GM19397 (cell line): Measurements from ENCODE around the gene FAM187B.

ENCODE experiments used
- ATAC-seq: cut with Tn5 transposase; IDR thresholded peaks from one replicate; pipeline ENCODE4 v1.9.1; 2021; ENCODE audit warnings: mild to moderate bottlenecking, moderate library complexity; ENCODE audit not compliant: unreplicated experiment

Gene FAM187B

GRCh38 chr19:35179830-35180229 lies 48.7 kb downstream of the FAM187B start:
- no peak for ATAC-seq

- ATAC-seq, result no peak
These were observed 49.8 kb downstream of the FAM187B start for GRCh38 chr19:35178701-35179100.

DNA sequence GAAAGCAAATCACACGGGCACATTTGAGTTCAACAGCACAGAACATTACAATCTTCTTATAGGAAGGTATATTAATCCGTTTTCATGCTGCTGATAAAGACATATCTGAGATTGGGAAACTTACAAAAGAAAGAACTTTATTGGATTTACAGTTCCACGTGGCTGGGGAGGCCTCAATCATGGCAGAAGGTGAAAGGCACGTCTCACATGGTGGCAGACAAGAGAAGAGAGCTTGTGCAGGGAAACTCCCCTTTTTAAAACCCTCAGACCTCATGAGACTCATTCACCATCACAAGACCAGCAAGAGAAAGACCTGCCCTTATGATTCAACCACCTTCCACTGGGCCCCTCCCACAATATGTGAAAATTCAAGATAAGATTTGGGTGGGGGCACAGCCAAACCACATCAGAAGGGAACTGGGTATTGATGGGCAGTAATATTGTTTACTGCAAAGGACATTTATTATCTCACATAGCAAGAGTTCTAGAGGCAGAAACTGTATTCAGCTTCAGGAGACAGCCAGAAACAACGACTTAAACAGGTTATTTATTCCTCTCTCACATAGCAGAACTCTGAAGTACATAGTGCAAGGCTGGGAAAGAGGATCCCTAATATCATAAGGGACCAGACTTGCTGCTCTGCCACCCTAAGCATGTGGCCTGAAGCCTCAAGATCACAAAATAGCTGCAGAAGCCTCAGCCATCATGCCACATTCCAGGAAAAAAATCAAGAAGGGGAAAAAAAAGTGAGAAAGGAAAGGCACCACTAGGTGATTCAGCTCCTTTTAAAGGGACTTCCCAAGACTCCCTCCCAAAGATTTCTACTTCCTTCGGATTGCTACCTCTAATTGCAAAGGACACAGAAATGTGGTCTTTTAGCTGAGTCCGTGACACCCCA lies 50.9 kb downstream of the FAM187B start:
- no peak for ATAC-seq

- no peak for ATAC-seq
These were observed 52.4 kb downstream of the FAM187B start for GRCh38 chr19:35176181-35176570.
